HG03575 (cell line): Measurements from ENCODE around the gene GFM2.
"Not testable (repeated sequence)": the region's sequence is repeated elsewhere in the genome, so short reads cannot be mapped to it uniquely, and the experiment has no call there.

Experiments
- ATAC-seq: cut with Tn5 transposase; IDR thresholded peaks from one replicate; pipeline ENCODE4 v1.9.1; 2021; ENCODE audit not compliant: unreplicated experiment, insufficient number of reproducible peaks, low FRiP score; ENCODE audit errors: extremely low read depth

Gene GFM2

GRCh38 chr5:74766849-74767578 lies at the start of gene GFM2, which contains the start of gene NSA2:
Gene GFM2, minus strand, starts transcription at chr5:74767117. Its CDS starts 3,375 bp downstream, at chr5:74763742.
Gene NSA2, plus strand, starts transcription at chr5:74767249. Its CDS starts 112 bp downstream, at chr5:74767361.
- peak; percentile 56 for ATAC-seq

GRCh38 chr5:74810915-74811314 lies 44.0 kb upstream of the GFM2 start:
- ATAC-seq: no peak

- ATAC-seq: no peak
Observed at GRCh38 chr5:74801941-74802340, 35.0 kb upstream of the GFM2 start.

- ATAC-seq: no peak
Observed at GRCh38 chr5:74801197-74801596, 34.3 kb upstream of the GFM2 start.

GRCh38 chr5:74798977-74799911 lies 32.3 kb upstream of the GFM2 start:
- ATAC-seq: no peak

- ATAC-seq: not testable (repeated sequence)
Observed at GRCh38 chr5:74791669-74792068, 24.8 kb upstream of the GFM2 start.

GRCh38 chr5:74787424-74787823 lies 20.5 kb upstream of the GFM2 start:
- no peak for ATAC-seq

GRCh38 chr5:74786851-74787250 lies 19.9 kb upstream of the GFM2 start:
- ATAC-seq: no peak

- no peak for ATAC-seq
Observed at GRCh38 chr5:74778609-74779008, 11.7 kb upstream of the GFM2 start.

- ATAC-seq: no peak
Observed at GRCh38 chr5:74772359-74772758, 5.4 kb upstream of the GFM2 start.

GRCh38 chr5:74767579-74767913 lies 629 bp upstream of the GFM2 start:
- ATAC-seq: no peak

- no peak for ATAC-seq
Observed at GRCh38 chr5:74766418-74766848, 484 bp downstream of the GFM2 start.

- no peak for ATAC-seq
Observed at GRCh38 chr5:74765929-74766328, 988 bp downstream of the GFM2 start.

- no peak for ATAC-seq
Observed at GRCh38 chr5:74765201-74765600, 1.7 kb downstream of the GFM2 start.

GRCh38 chr5:74763504-74763903 lies 3.4 kb downstream of the GFM2 start:
- no peak for ATAC-seq

GRCh38 chr5:74762599-74762998 lies 4.3 kb downstream of the GFM2 start:
- ATAC-seq: no peak

- ATAC-seq: no peak
Observed at GRCh38 chr5:74761241-74761640, 5.7 kb downstream of the GFM2 start.

GRCh38 chr5:74748742-74749141 lies 18.2 kb downstream of the GFM2 start:
- ATAC-seq: not testable (repeated sequence)

GRCh38 chr5:74738406-74738805 lies 28.5 kb downstream of the GFM2 start:
- ATAC-seq: no peak

GRCh38 chr5:74736759-74737158 lies 30.2 kb downstream of the GFM2 start:
- ATAC-seq: no peak
